Measurements from ENCODE around the gene MLPH. TPM values are rescaled to one million over a fixed set of nuclear protein-coding genes. Genes with fewer than 3 reads are reported as not detected.

MLPH gene
- total RNA-seq, 1 donor from 2014 or later = 394 TPM

- DNase-seq = no peak
- Histone ChIP-seq H3K27ac (no peak overlapping the region), H3K27me3 (ENCODE audit: low read depth) (no peaks in the 10 kb centered on the region), H3K4me3 (no peak overlapping the region), H3K9me3 (no peaks in the 10 kb centered on the region), H3K36me3 (no peaks in the 10 kb centered on the region), H3K4me1 (no peaks in the 10 kb centered on the region)
- intact Hi-C loops (cut with DNase I) = no loop called here
- ATAC-seq = no peak
- TF ChIP-seq, protein P1, sequence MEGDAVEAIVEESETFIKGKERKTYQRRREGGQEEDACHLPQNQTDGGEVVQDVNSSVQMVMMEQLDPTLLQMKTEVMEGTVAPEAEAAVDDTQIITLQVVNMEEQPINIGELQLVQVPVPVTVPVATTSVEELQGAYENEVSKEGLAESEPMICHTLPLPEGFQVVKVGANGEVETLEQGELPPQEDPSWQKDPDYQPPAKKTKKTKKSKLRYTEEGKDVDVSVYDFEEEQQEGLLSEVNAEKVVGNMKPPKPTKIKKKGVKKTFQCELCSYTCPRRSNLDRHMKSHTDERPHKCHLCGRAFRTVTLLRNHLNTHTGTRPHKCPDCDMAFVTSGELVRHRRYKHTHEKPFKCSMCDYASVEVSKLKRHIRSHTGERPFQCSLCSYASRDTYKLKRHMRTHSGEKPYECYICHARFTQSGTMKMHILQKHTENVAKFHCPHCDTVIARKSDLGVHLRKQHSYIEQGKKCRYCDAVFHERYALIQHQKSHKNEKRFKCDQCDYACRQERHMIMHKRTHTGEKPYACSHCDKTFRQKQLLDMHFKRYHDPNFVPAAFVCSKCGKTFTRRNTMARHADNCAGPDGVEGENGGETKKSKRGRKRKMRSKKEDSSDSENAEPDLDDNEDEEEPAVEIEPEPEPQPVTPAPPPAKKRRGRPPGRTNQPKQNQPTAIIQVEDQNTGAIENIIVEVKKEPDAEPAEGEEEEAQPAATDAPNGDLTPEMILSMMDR (IDR thresholded peaks at IDR 0.05) = no peak
These were observed 29.6 kb upstream of the MLPH start for GRCh38 chr2:237457388-237457941.

DNA sequence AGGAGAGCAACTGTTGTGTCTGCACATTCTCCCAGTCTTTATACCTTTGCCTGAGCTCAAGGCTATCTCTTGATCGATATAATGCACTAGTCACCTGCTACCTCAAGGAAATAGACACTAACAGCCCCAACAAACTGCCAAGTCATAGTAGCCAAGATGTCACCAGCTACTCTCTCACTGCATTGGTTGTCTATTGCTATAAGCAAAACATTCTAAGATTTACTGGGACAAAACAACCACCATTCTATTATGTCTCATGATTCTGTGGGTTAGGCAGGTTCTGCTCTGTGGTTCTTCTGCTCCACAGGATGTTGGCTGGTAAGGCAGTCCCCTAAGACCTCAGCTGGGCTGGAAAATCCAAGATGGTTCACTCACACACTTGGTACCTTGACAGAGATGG is 28.5 kb upstream of the MLPH start:
- TF ChIP-seq, protein P1 (IDR thresholded peaks at IDR 0.05) = no peak
- DNase-seq = no peak
- ATAC-seq = no peak
- no peaks in the 10 kb centered on the region for H3K9me3 ChIP-seq
- intact Hi-C loops (cut with DNase I) = no loop called here
- H3K4me3 ChIP-seq = no peak overlapping the region
- H3K27me3 ChIP-seq (ENCODE audit: low read depth) = no peaks in the 10 kb centered on the region
- H3K27ac ChIP-seq = no peak overlapping the region
- no peaks in the 10 kb centered on the region for H3K36me3 ChIP-seq
- no peaks in the 10 kb centered on the region for H3K4me1 ChIP-seq

DNA sequence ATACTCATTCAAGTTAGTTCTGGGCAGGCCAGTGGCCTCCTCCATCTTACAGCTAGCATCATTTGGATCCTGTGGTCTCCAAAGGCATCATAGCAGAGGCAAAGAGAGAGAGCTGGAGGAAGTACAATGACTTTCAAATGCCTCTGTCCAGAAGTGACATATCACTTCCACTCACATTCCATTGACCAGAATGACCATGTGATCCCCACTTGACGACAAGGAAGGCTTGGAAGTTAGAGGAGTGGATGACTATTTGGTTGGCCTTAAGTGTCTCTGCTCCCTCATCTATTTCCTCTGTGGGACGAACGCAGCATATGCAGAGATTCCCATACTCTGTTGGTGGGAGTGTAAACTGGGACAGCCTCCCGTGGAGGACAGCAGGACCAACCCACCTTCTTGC is 27.8 kb upstream of the MLPH start:
- intact Hi-C loops (cut with DNase I) = no loop called here

GRCh38 chr2:237459741-237460174 is 27.3 kb upstream of the MLPH start:
- Histone ChIP-seq H3K9me3 (no peaks in the 10 kb centered on the region), H3K4me1 (no peaks in the 10 kb centered on the region), H3K27me3 (ENCODE audit: low read depth) (no peaks in the 10 kb centered on the region), H3K36me3 (no peaks in the 10 kb centered on the region), H3K27ac (no peak overlapping the region), H3K4me3 (no peak overlapping the region)
- TF ChIP-seq, protein P1 (IDR thresholded peaks at IDR 0.05) = no peak
- intact Hi-C loops (cut with DNase I) = no loop called here
- ATAC-seq (no peak), DNase-seq (no peak)

More for the DNA sequence above, 27.8 kb upstream of the MLPH start:
- Histone ChIP-seq H3K4me3 (no peak overlapping the region), H3K9me3 (no peaks in the 10 kb centered on the region), H3K27me3 (ENCODE audit: low read depth) (no peaks in the 10 kb centered on the region), H3K36me3 (no peaks in the 10 kb centered on the region), H3K4me1 (no peaks in the 10 kb centered on the region), H3K27ac (no peak overlapping the region)
- no peak for DNase-seq
- TF ChIP-seq, protein P1 (IDR thresholded peaks at IDR 0.05) = no peak
- no peak for ATAC-seq

DNA sequence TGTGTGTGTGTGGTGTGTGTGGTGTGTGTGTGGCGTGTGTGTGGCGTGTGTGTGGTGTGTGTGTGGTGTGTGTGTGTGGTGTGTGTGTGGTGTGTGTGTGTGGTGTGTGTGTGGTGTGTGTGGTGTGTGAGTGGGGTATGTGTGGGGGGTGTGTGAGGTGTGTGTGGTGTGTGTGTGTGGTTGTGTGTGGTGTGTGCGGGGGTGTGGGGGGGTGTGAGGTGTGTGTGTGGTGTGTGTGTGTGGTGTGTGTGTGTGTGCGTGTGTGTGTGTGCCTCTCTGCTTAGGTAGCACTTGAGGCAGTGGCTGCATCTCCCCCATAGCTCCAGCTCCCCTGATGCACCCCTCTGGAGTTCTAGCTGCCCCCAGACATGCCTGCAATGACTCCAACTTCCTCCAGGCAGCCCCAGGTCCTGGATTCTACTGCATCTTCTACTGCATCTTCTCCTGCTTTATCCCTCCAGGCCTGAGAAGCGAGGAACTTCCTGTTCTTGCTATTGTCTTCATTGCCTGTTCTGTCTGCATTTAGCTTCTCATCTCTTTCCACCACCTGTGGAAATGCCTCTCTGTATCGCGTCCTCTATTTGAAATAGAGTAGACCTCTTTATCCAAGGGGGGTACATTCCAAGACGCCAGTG is 22.2 kb upstream of the MLPH start:
- DNase-seq = no peak

More for the DNA sequence above, 22.2 kb upstream of the MLPH start:
- TF ChIP-seq, protein P1 (IDR thresholded peaks at IDR 0.05) = no peak
- intact Hi-C loops (cut with DNase I) = no loop called here
- H3K27ac ChIP-seq = no peak overlapping the region
- H3K4me3 ChIP-seq = no peak overlapping the region
- no peaks in the 10 kb centered on the region for H3K4me1 ChIP-seq
- no peaks in the 10 kb centered on the region for H3K36me3 ChIP-seq
- H3K27me3 ChIP-seq (ENCODE audit: low read depth) = no peaks in the 10 kb centered on the region
- no peaks in the 10 kb centered on the region for H3K9me3 ChIP-seq
- no peak for ATAC-seq

All from lower lobe of right lung (tissue), 2 donors.